ENCODE measurements around the gene WDR27. TPM values are rescaled to one million over a fixed set of nuclear protein-coding genes. Genes with fewer than 3 reads are reported as not detected.

The WDR27 gene
- 1.8 and 4.9 TPM in 2 replicates for polyA plus RNA-seq

GRCh38 chr6:169701954-169702839, at the start of gene WDR27, which contains the start of gene C6orf120:
Gene WDR27, minus strand, starts transcription at chr6:169702029. Its CDS starts 13,024 bp downstream, at chr6:169689005.
Gene C6orf120, plus strand, starts transcription at chr6:169702126. Its CDS starts 334 bp downstream, at chr6:169702460.

GRCh38 chr6:169724494-169725124, 22.8 kb upstream of the WDR27 start, which contains the start of gene PHF10:
Gene PHF10, minus strand, starts transcription at chr6:169724500. Its CDS starts 569 bp downstream, at chr6:169723931.

Other genes starting within 250 kb of the WDR27 start
- gene C6orf120, start 97 bp upstream of the WDR27 start, polyA plus RNA-seq, result 41.2 and 42.3 TPM in 2 replicates
- gene PHF10, start 22.5 kb upstream of the WDR27 start, polyA plus RNA-seq, result 10.3 and 18.0 TPM in 2 replicates
- gene DYNLT2, start 49.5 kb upstream of the WDR27 start, polyA plus RNA-seq, result 2.8 and 4.0 TPM in 2 replicates
- 9.7 and 19.5 TPM in 2 replicates for gene ERMARD, start 49.6 kb upstream of the WDR27 start, polyA plus RNA-seq

All from Purkinje cell (primary cell).